DMS153 treated with DMSO at 0.1 percent for 48 hours (cell line): ENCODE measurements around the gene TARS3.

ENCODE experiments used
- DNase-seq: peaks from one replicate; lab custom pipeline; 2025; ENCODE audit not compliant: unreplicated experiment; lab: John Stamatoyannopoulos, UW

Gene TARS3

GRCh38 chr15:101609742-101610610, 114.3 kb downstream of the TARS3 start:
- DNase-seq, result no peak

- DNase-seq, result no peak
These were observed 116.1 kb downstream of the TARS3 start for GRCh38 chr15:101608201-101608600.

- no peak for DNase-seq
These were observed 117.2 kb downstream of the TARS3 start for GRCh38 chr15:101607108-101607507.

- no peak for DNase-seq
These were observed 120.0 kb downstream of the TARS3 start for GRCh38 chr15:101604124-101604874.
